Measurements from ENCODE around the gene OGN.

- TF ChIP-seq EZH2 (IDR thresholded peaks at IDR 0.05), result no peak
- TF ChIP-seq POLR2AphosphoS5 (IDR thresholded peaks at IDR 0.05; ENCODE audit: borderline replicate concordance, low read depth, low read length), result no peak
Measured at GRCh38 chr9:92438900-92439526, 34.6 kb upstream of the OGN start.
